HUDEP-2 (cell line): Measurements from ENCODE around the gene VEGFA.
A peak's percentile ranks its signal among the peaks of the same experiment; 100 is the strongest.

Experiments
- DNase-seq, 76 experiments: peaks; one replicate each; lab custom pipeline; 2025; ENCODE audit not compliant: unreplicated experiment in 76 of 76; lab: John Stamatoyannopoulos, UW

Gene VEGFA

DNA sequence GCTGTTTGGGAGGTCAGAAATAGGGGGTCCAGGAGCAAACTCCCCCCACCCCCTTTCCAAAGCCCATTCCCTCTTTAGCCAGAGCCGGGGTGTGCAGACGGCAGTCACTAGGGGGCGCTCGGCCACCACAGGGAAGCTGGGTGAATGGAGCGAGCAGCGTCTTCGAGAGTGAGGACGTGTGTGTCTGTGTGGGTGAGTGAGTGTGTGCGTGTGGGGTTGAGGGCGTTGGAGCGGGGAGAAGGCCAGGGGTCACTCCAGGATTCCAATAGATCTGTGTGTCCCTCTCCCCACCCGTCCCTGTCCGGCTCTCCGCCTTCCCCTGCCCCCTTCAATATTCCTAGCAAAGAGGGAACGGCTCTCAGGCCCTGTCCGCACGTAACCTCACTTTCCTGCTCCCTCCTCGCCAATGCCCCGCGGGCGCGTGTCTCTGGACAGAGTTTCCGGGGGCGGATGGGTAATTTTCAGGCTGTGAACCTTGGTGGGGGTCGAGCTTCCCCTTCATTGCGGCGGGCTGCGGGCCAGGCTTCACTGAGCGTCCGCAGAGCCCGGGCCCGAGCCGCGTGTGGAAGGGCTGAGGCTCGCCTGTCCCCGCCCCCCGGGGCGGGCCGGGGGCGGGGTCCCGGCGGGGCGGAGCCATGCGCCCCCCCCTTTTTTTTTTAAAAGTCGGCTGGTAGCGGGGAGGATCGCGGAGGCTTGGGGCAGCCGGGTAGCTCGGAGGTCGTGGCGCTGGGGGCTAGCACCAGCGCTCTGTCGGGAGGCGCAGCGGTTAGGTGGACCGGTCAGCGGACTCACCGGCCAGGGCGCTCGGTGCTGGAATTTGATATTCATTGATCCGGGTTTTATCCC, at the start of gene VEGFA:
Gene VEGFA, plus strand, starts transcription at position 686 of the 846 bp plus-strand sequence.
- peak in 74 of 76 experiments; percentile 50 to 100 (median 83) for DNase-seq

DNA sequence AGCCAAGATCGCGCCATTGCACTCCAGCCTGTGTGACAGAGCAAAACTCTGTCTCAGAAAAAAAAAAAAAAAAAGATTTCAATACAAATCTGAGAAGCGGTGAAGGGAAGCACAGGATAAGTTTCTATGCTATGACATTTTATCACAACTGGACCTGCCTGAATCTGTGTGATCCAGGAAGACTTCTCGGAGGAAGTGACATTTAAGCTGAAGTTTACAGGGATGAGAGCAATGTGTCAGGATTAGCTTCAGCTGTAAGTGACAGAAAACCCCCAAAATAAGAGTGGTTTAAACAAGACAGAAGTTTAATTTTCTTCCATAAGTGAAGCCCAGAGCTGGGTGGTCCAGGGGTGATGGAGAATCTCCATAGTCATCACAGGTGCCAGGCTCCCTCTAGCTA, 49.0 kb upstream of the VEGFA start:
- DNase-seq, result no peak

DNA sequence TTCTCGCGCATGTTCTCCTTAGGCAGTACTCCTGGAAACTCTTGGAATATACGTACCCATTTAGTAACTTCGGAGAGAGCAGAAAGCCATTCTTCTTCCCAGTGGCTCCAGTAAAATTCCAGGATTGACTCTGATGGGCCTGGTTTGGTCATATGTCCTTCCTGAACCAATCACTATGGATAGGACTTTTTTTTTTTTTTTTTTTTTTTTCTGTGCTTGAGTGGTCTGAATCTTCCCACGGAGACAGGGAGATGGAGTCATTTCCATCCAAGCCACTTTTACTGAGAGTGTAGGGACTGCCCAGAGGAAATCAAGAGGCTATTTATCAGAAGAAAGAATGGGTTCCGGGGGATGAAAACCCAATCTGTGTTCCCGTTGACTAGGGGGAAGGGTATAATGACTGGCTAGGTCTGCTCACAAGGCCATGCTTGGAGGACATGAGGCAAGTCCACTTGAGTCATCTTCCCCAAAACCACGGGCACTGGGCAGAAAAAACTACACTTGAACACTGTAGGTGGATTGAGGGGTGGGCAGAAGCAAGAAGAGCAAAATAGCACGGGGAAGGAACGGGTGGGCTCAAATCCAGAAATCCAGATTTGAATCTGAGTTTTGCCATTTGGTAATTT, 47.0 kb upstream of the VEGFA start:
- no peak for DNase-seq

DNA sequence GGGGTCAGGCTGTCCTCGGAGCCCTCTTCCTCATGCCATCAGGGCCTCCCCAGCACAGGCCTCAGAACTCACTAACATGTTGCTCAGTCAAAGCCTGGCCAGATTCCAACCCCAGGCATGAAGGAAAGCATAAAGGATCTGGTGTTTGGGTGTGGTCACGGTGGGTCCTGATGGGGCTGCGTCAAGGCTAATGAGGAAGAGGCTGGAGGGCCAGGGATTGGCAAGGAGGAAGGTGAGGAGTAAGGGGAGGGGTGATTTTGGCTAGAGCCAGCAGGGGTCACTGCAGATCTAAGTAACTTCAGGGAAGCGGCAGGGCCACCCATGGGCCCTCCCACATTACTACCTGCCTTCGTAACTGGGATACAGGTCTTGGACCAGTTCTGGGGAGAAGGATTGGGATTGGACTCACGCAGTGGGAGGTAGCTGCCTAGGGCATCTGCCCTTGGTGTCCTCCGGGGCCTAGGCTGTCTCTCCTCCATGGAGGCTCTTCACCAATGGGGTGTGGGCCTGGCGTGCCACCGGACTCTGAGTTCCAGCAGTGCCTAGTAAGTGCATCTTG, 46.2 kb upstream of the VEGFA start:
- peak in 73 of 76 experiments; percentile 24 to 89 (median 75) for DNase-seq

DNA sequence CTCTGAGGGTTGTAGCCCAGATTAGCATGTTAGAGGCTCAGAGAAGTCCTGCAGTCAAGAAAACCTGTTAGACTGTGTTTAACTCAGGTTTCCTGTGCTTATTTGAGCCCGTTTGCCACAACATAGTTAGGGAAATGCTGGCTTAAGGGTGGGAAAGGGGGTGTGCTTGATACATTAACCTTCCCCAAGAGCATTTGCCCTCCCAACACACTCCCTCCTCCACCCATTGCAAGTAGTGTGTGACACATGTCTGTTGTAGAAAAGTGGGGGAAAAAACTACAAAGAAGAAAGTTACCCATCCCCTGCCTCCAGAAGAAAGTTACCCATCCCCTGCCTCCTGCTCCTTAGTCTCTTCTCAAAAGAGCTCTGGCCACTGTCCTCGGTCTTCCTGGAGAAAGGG, 45.7 kb upstream of the VEGFA start:
- peak in 2 of 76 experiments; percentile 39 to 65 for DNase-seq

DNA sequence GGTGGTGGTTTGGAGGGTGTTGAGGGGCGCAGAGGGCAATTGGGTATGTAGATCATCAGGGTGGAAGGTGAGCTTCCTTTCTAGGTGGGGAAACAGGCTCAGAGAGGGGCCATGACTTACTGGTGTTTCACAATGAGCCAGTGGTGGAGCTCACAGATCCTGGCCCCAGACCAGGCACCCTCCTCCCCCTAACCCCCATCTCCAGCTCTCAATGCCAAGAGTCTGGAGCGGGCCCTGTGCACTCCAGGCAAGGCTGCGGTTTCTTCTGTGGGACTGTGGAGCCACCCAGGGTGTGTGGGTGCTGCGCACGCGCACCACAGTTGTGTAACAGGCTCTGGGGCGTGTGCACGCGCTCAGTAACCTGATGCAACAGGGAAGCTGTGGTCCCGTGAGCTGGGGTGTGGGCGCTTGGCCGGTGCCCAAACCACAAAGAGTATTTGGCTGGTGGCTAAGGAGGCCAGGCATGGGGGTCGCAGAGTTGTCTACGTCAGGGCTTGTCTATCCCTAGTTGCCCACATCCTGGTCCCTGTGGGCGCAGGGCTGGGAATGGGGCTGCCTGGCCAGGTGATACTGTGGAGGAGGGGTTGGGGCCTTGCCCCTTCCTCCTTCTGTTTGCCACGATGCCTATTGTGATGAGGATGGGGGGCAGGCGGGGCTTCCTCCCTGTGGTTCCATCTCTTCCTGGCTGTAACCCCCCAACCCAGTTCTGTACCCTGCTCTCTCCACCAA, 44.9 kb upstream of the VEGFA start:
- DNase-seq, result peak in 74 of 76 experiments; percentile 85 to 99 (median 96)

DNA sequence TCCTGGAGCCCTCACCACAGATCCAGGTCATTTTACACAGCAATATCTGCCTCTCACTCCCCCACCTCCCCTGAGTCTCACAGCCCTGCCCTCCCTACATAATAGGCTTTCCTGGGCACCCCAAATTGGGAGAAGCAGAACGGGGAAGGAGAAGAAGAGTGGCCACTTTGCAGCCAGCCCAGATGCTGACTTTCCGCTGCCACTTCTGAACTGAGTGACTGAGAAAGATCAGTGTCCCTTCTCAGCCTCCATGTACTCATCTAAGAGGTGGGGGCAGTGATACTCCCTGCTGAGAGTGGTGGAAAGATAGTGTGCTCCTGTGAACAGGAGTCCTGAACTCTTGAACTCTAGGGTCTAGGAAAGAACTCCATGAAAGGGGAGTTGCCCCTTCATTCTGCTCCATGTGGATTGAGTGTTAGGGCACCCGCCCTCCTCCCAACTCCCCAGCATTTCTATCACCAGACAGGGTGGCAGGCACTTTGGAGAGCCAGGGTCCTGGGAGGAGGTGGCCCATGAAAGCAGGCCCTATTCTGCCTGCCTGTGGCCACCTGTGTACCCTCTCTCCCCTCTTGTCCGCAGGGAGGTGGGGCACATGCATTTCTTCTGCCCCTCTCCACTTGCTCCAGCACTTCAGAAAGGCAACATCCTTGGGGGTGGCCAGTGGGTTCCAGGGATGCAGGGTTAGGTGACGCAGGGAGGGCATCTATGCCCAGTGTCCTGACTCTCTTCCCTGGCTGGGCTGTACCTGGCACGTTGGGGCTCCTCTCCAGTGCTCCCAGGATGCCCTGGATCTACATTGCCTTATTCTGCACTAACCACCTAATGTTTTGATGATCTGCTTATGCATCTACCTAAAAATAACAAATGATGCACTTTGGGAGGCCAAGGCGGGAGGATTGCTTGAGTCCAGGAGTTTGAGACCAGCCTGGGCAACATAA, 44.1 kb upstream of the VEGFA start:
- DNase-seq, result peak in 6 of 76 experiments; percentile 25 to 64 (median 46)

DNA sequence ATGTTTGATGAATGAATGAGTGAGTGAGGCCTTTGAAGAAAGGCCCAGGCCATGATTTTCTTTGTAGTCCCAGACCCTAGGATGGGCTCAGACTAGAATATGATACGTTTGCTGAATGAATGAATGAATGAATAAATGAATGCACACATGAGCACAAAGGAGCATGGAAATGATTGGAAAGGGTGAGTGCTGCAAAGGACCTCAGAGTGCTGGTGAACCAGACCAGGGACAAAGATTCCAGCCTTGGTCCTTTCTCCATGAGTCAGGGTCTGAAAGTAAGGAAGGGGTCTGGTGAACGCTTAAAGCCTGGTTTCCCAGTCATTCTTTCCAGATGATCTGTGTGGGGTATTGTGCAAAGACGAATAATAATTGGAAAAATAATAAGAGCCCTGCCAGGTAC, 42.4 kb upstream of the VEGFA start:
- no peak for DNase-seq

DNA sequence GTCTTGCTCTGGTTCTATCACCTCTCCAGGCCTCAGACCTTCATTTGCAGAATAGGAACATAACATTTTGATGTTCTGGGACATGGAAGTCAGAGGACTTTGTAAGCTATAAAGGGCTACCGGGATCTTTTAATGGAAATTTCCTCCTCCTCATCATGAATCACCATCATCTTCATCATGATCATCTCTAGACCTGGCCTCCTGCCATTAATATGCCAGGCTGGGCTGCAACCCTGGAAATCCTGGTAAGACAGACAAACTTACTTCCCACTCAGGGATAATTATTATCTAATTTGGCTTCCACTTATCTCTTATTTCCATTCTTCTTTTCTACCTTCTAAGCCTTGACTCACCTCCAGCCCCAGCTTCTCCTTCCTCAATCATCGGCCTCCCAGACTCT, 41.4 kb upstream of the VEGFA start:
- DNase-seq, result peak in 1 of 76 experiments; percentile 58

DNA sequence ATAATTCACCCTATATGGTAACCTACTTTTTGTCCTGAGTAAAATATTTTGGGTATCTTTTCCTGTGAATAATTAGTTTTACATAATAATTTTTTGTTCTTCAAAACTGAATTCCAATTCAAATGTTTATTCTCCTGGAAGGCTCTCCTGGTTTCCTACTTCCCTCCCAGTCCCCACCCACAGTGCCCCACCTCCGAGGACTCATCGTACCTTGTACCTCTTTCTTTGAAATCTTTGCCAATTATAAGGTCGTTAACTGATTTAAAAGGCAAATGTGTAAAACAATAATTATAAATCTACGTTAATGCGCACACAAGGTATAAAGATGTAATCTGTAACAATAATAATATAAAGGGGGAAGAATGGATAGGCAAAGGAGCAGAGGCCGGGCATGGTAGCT, 40.5 kb upstream of the VEGFA start:
- no peak for DNase-seq

DNA sequence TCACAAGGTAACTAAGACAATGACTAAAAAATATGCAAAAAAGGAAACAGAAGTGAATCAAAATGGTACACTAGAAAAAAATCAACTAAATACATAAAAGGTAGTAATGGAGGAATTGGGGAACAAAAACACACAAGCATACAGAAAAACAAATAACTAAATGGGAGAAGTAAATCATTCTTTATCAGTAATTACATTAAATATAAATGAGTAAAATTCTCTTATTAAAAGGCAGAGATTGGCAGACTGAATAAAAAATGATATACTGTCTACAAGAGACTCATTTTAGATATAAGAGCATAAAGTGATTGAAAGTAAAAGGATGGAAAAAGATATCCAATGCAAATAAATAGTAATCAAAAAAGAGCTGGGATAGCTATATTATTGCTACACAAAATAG, 39.4 kb upstream of the VEGFA start:
- DNase-seq, result no peak

DNA sequence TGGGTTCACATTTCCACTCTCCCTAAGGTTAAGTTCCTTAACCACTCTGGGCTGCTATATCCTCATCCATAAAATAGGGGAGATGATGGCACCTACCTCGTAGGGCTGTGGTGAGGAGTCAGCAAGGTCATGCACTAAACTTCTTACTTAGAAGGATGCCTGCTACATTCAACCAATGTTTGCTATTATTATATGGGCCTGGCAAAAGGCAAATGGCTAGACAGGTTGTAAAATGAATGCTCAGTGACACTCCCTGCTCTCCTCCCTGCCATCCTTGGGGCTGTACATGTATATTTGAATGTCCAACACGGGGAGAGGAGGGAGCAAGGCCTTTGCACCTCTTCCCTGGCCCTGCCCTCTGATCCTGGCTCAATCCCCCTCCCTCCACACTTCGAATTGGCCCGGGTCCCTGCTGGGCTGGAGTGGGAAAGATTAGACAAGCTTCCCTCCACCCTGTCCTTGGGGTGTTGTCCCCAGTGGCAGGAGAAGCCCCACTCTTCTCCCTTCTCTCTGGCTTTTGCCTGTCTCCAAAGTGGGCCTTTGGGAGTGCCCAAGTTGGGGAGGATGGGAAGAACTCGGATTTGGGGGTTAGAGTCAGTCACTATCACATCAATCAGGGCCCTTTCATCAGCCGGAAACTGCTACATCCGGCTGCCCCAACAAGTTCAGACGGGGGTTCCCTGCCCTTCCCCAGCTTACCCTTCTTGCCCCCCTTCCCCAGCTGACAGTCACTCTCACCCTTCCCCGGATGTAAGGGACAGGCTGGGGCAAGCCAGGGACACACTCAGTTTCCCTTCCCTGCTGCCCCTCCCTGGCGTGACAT, 36.3 kb upstream of the VEGFA start:
- peak in 1 of 76 experiments; percentile 24 for DNase-seq

DNA sequence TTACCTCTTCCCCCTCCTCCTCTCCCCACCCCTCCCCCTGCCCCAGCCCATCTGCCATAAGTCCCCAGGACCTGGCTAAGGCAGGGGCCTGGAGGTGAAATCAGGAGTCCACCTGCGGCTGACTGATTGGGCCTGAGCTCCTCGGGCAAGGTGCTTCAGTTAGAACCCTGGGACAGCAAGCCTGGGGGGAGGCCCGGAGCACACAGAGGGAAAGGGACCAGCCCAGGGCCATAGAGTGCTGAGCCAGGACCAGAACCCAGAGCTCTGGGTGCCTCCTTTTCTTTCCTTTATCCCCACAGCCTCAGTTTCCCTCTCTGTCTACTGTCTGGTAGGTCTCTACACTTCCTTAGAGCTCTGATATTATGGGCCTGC, 35.7 kb upstream of the VEGFA start:
- DNase-seq, result no peak

DNA sequence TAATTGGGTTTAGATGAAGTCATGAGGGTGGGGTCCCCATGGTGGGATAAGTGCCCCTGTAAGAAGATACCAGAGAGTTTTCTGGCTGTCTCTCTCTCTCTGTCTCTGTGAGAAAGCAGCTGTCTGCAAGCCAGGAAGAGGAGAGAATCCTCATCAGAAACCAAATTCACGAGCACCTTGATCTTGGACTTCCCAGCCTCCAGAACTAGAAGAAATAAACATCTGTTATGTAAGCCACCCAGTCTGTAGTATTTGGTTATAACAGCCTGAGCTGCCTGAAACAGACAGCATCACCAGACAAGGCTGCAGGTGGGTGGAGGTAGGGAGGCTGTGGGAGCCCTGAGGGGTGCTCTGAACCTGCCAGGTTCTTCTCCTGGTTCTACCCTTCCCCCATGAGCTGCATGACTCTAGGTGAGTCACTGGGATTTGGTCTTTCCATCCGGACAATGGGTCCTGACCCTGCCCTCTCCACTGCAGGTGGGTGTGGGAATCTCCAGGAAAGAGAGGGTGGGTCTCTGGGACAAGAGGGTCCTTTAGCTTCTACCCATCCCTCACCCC, 34.3 kb upstream of the VEGFA start:
- DNase-seq, result no peak

DNA sequence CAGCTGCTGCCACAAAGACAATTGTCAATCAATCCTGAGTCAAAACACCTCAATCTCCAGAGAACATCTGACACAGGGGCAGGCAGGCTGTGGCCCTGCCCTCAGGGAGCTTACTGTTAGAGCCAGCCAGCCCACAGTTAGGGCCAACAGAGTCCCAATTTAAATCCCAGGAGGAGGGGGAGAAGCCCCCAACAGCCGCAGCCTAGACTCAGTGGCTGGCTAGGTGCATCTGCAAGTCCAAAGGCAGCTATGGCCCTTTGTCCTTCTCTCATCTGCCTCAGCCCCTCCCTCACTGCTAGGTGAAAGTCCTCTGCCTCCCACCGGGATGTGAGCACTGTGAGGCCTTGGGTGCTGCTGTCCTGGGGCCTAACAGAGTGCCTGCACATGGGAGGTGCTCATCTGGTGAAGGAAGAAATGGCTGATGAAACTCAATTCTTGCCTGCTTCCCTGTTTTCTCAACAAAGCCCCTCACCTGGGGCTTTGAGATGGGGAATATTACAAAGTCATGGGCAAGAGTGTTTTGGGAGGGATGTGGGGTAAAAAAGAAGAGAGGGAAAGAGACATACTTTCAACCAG, 33.7 kb upstream of the VEGFA start:
- no peak for DNase-seq

DNA sequence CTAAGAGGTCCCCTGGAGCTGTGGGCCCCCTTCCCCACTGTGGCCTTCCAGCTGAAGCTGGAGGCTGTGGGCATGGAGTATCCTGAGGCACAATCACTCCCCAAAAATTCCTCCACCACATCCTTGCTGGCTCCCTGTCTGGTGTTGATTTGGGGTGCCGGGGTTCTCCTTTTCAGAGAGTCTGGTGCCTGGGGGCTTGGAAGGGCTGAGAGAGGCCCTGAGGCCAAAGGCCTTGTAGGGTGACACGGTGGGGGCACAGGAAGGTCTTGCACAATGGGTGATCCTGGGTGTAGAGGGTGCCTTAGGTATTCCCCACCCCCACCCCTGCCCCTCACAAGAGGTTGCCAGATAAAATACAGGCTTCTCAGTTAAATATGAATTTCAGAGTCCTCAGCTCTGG, 33.2 kb upstream of the VEGFA start:
- DNase-seq, result no peak

DNA sequence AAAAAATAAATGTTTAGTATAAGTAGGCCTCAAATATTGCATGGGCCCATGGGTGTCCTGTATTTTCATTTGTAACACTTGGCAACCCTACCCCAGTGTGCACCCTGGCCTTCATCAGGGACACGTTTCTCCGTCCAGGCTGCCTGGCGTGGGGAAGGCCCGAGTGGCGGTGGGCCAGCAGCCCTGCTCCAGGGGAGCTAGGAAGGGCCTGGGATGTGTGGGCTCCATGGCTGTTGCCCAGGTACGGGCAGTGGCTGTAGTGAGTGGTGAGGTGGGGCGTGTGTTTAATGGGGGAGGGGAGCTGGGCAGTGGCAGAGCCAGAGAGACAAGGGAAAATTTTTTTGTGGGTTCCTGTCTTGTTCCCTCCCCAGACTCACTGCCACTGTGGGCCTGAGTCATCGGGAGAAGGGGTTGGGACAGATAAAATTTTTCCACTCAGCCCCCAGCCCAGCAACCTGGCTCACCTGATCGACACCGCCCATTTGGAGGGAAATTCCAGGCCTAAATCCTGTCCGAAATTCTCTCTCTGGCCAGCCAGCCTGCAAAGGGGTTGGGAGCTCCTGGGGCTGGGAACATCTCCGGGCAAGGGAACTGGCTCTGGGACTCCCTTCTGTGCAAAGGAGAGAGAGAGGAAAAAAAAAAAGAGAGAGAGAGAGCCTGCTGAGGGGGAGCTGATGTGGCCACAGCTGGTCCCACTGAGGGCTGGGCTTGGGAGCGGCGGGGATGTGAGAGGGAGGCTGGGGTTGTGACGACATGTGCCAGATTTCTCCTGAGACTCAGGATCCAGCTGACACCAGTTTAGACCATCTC, 32.5 kb upstream of the VEGFA start:
- peak in 4 of 76 experiments; percentile 19 to 33 (median 26) for DNase-seq

DNA sequence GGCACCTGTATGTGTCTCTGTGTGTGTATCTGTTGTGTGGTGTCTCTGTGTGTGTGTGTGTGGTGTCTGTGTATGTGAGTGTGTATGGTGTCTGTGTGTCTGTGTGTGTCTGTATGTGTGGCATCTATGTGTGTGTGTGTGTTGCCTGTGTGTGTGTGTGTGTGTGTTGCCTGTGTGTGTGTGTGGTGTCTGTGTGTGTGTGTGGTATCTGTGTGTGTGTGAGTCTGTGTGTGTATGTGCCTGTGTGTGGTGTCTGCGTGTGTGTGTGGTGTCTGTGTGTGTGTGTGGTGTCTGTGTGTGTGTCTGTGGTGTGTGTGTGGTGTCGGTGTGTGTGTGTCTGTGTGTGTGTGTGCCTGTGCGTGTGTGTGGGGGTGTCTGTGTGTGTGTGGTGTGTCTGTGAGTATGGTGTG, 31.7 kb upstream of the VEGFA start:
- peak in 3 of 76 experiments; percentile 38 to 54 (median 52) for DNase-seq
